Type B pancreatic cell (in vitro differentiated cells): ENCODE results near the gene SH3RF2. TPM values are rescaled to one million over a fixed set of nuclear protein-coding genes. Genes with fewer than 3 reads are reported as not detected.

Experiments
- DNase-seq: peaks from one replicate; pipeline ENCODE4 v3.0.0; 2021; ENCODE audit warnings: mixed read lengths; ENCODE audit not compliant: unreplicated experiment; ENCODE audit errors: extremely low spot score
- H3K27ac Mint-ChIP-seq: 2 replicates; pipeline ENCODE4 v1.8.0; 2021; ENCODE audit warnings: mild to moderate bottlenecking, mixed read lengths
- H3K27me3 Mint-ChIP-seq: 2 replicates; pipeline ENCODE4 v1.8.0; 2021; ENCODE audit warnings: mixed read lengths
- H3K36me3 Mint-ChIP-seq: 2 replicates; pipeline ENCODE4 v1.8.0; 2021; ENCODE audit warnings: mixed read lengths
- H3K4me1 Mint-ChIP-seq: one replicate; pipeline ENCODE4 v1.8.0; 2021; ENCODE audit warnings: mixed read lengths; ENCODE audit not compliant: unreplicated experiment
- H3K4me3 Mint-ChIP-seq: 2 replicates; pipeline ENCODE4 v1.8.0; 2021; ENCODE audit warnings: mild to moderate bottlenecking, mixed read lengths
- H3K9me3 Mint-ChIP-seq: 2 replicates; pipeline ENCODE4 v1.8.0; 2021; ENCODE audit warnings: mixed read lengths
- CTCF ChIP-seq: fragments of 200-600 bp; sonication (generic); conservative IDR thresholded peaks from 2 replicates; pipeline ENCODE4 v1.5.0; 2021; ENCODE audit warnings: antibody characterized with exemption, mild to moderate bottlenecking
- total RNA-seq: library from RNA; stranded (reverse); gene quantifications from 2 replicates; pipeline ENCODE4 v1.2.1, GENCODE V29; 2021; ENCODE audit warnings: low replicate concordance

SH3RF2 gene
- total RNA-seq, 1 donor from 2014 or later: 11.2 TPM

- no peak for TF ChIP-seq CTCF
- peak overlapping the region; percentile 1 for H3K4me3 Mint-ChIP-seq
- no peak overlapping the region for H3K27ac Mint-ChIP-seq
- DNase-seq: no peak
- no peaks in the 10 kb centered on the region for H3K9me3 Mint-ChIP-seq
- H3K27me3 Mint-ChIP-seq: no peaks in the 10 kb centered on the region
- H3K4me1 Mint-ChIP-seq: peaks cover 10% of the 10 kb centered on the region
- no peaks in the 10 kb centered on the region for H3K36me3 Mint-ChIP-seq
Measured at GRCh38 chr5:145915970-145916638, 20.3 kb upstream of the SH3RF2 start.

- TF ChIP-seq CTCF: no peak
- Mint-ChIP-seq H3K27me3 (no peaks in the 10 kb centered on the region), H3K4me1 (peaks cover 10% of the 10 kb centered on the region), H3K9me3 (no peaks in the 10 kb centered on the region), H3K36me3 (no peaks in the 10 kb centered on the region), H3K27ac (no peak overlapping the region), H3K4me3 (no peak overlapping the region)
- DNase-seq: no peak
Measured at GRCh38 chr5:145917288-145917687, 19.1 kb upstream of the SH3RF2 start.

- H3K27ac Mint-ChIP-seq: no peak overlapping the region
- no peaks in the 10 kb centered on the region for H3K9me3 Mint-ChIP-seq
- no peak overlapping the region for H3K4me3 Mint-ChIP-seq
- no peaks in the 10 kb centered on the region for H3K36me3 Mint-ChIP-seq
- H3K27me3 Mint-ChIP-seq: no peaks in the 10 kb centered on the region
- no peak for TF ChIP-seq CTCF
- DNase-seq: no peak
- peaks cover 10% of the 10 kb centered on the region for H3K4me1 Mint-ChIP-seq
Measured at GRCh38 chr5:145918397-145918796, 18.0 kb upstream of the SH3RF2 start.

GRCh38 chr5:145919413-145919812 is 17.0 kb upstream of the SH3RF2 start:
- Mint-ChIP-seq H3K36me3 (no peaks in the 10 kb centered on the region), H3K4me3 (no peak overlapping the region), H3K27ac (no peak overlapping the region), H3K4me1 (peaks cover 10% of the 10 kb centered on the region), H3K27me3 (no peaks in the 10 kb centered on the region), H3K9me3 (no peaks in the 10 kb centered on the region)
- no peak for TF ChIP-seq CTCF
- DNase-seq: no peak

- Mint-ChIP-seq H3K27me3 (no peaks in the 10 kb centered on the region), H3K27ac (no peak overlapping the region), H3K9me3 (no peaks in the 10 kb centered on the region), H3K36me3 (no peaks in the 10 kb centered on the region), H3K4me3 (no peak overlapping the region), H3K4me1 (peaks cover 17% of the 10 kb centered on the region)
- DNase-seq: no peak
- peak; percentile 18 for TF ChIP-seq CTCF
Measured at GRCh38 chr5:145920542-145921210, 15.7 kb upstream of the SH3RF2 start.
